ENCODE results near the gene RBFOX2. TPM values are rescaled to one million over a fixed set of nuclear protein-coding genes. Genes with fewer than 3 reads are reported as not detected.
A peak's percentile ranks its signal among the peaks of the same experiment; 100 is the strongest.

The RBFOX2 gene
- total and polyA plus RNA-seq, 10 of the 15 experiments (the other 5 are each of a cell fraction or from before 2014, with no cell fraction given): 0.01 to 2.7 (median 0.17) TPM; not detected in 4

DNA sequence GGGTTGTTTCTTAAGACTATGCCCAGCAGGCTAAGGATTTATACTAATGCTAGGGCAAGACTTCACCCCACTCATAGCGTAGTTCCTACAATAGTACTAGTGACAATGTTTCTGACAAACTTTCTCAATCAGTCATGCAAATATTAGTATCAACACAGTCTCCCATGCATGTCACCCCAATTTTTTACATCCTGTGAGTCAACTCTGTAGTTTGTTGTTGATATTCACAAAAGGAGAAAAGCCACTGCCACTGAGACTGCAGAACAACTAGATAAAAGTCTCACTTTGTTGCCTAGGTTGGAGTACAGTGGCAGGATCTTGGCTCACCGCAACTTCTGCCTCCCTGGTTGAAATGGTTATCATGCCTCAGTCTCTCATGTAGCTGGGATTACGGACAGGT, 155.2 kb downstream of the RBFOX2 start:
- intact Hi-C loops (cut with micrococcal nuclease; ENCODE audit: unreplicated experiment): no loop called here
- no peak overlapping the region for H3K4me2 ChIP-seq (ENCODE audit: control insufficient read depth, insufficient read depth)
- no peak overlapping the region for H3K4me3 ChIP-seq
- peak; percentile 23 for FAIRE-seq
- H3K9me3 ChIP-seq (replicated peaks; ENCODE audit: control insufficient read depth, insufficient read depth, low read length): no peaks in the 10 kb centered on the region; the same call in 2 of the 3 replicates
- peak; percentile 33; the same call in 1 of the 3 replicates for TF ChIP-seq POU2F2 (IDR thresholded peaks at IDR 0.05; ENCODE audit: borderline replicate concordance, low read depth, low read length)
- TF ChIP-seq CHD4 (IDR thresholded peaks at IDR 0.05): no peak
- no peak for TF ChIP-seq CEBPZ (IDR thresholded peaks at IDR 0.05; ENCODE audit: low read depth, low read length)
- no peak for TF ChIP-seq RB1 (IDR thresholded peaks at IDR 0.05; ENCODE audit: borderline replicate concordance)
- TF ChIP-seq HSF1 (IDR thresholded peaks at IDR 0.05; ENCODE audit: low read depth, low read length): no peak
- POLR2A ChIA-PET: no interaction called here
- H3K36me3 ChIP-seq (ENCODE audit: control insufficient read depth in 2 of 2, insufficient read depth in 2 of 2, low read length in 1 of 2): no peaks in the 10 kb centered on the region
- SMC1A ChIA-PET (ENCODE audit: uncharacterized antibody, unreplicated experiment): no interaction called here
- DNase-seq (ENCODE audit: low read depth, low spot score): peak; percentile 24
- no peak overlapping the region for H3K27ac ChIP-seq (ENCODE audit: control insufficient read depth, insufficient read depth)
- H3K27me3 ChIP-seq (replicated peaks in 1 of 2; ENCODE audit: control insufficient read depth in 2 of 2, insufficient read depth in 2 of 2, low read length in 1 of 2): peaks cover 3% of the 10 kb centered on the region in 2 experiments; a peak in 2 of 4 replicates
- 27% methylated on average over 3 of the region's 3 CpGs for WGBS (ENCODE audit: insufficient coverage, insufficient replicate concordance, low lambda C conversion rate, missing lambda C conversion rate)
- RAD21 ChIA-PET (ENCODE audit: unreplicated experiment): no interaction called here
- no peak overlapping the region for H2AFZ ChIP-seq (ENCODE audit: control insufficient read depth, low read depth, low read length)
- ATAC-seq: peak; percentile 34; the same call in 1 of the 3 replicates
- CTCF ChIA-PET: no interaction called here
- no peaks in the 10 kb centered on the region for H4K20me1 ChIP-seq (ENCODE audit: control insufficient read depth, insufficient read depth)
- in situ Hi-C loops (cut with MboI): no loop called here
- H3K9ac ChIP-seq (ENCODE audit: control insufficient read depth, insufficient read depth, low read length): no peak overlapping the region
- no peaks in the 10 kb centered on the region for H3K4me1 ChIP-seq (ENCODE audit: control insufficient read depth, insufficient read depth, low read length)
- H3K79me2 ChIP-seq (ENCODE audit: control insufficient read depth, insufficient read depth, low read length): no peaks in the 10 kb centered on the region
- no TSS peak for BruUV-seq (replicated peaks)

All from GM12878 (cell line).